HG02759 (cell line): ENCODE data around the gene PPIP5K2.
A peak's percentile ranks its signal among the peaks of the same experiment; 100 is the strongest.
"Not testable (repeated sequence)": the region's sequence is repeated elsewhere in the genome, so short reads cannot be mapped to it uniquely, and the experiment has no call there.

Experiments used
- ATAC-seq: cut with Tn5 transposase; IDR thresholded peaks from one replicate; pipeline ENCODE4 v1.9.1; 2021; ENCODE audit warnings: mild to moderate bottlenecking, moderate library complexity; ENCODE audit not compliant: unreplicated experiment

PPIP5K2 gene

GRCh38 chr5:103119765-103120606, at the start of gene PPIP5K2, which contains the start of gene GIN1:
TSS of gene PPIP5K2 (plus strand) at chr5:103120301. CDS start at chr5:103129590, 9,289 bp downstream.
TSS of gene GIN1 (minus strand) at chr5:103120138. CDS start at chr5:103108707, 11,431 bp downstream.
- ATAC-seq, result peak; percentile 93

GRCh38 chr5:103073500-103073899, 46.6 kb upstream of the PPIP5K2 start:
- ATAC-seq, result not testable (repeated sequence)

- no peak for ATAC-seq
Observed at GRCh38 chr5:103075442-103075841, 44.7 kb upstream of the PPIP5K2 start.

GRCh38 chr5:103079796-103080195, 40.3 kb upstream of the PPIP5K2 start:
- ATAC-seq, result no peak

- no peak for ATAC-seq
Observed at GRCh38 chr5:103086547-103086946, 33.6 kb upstream of the PPIP5K2 start.

GRCh38 chr5:103089272-103089671, 30.8 kb upstream of the PPIP5K2 start:
- no peak for ATAC-seq

- no peak for ATAC-seq
Observed at GRCh38 chr5:103090791-103091190, 29.3 kb upstream of the PPIP5K2 start.

- no peak for ATAC-seq
Observed at GRCh38 chr5:103092676-103093075, 27.4 kb upstream of the PPIP5K2 start.

GRCh38 chr5:103093727-103094126, 26.4 kb upstream of the PPIP5K2 start:
- no peak for ATAC-seq

GRCh38 chr5:103094737-103095136, 25.4 kb upstream of the PPIP5K2 start:
- ATAC-seq, result no peak

- ATAC-seq, result no peak
Observed at GRCh38 chr5:103098993-103099392, 21.1 kb upstream of the PPIP5K2 start.

- ATAC-seq, result no peak
Observed at GRCh38 chr5:103101079-103101750, 18.9 kb upstream of the PPIP5K2 start.

- no peak for ATAC-seq
Observed at GRCh38 chr5:103102234-103102633, 17.9 kb upstream of the PPIP5K2 start.

GRCh38 chr5:103108086-103108485, 12.0 kb upstream of the PPIP5K2 start:
- no peak for ATAC-seq

GRCh38 chr5:103109277-103109676, 10.8 kb upstream of the PPIP5K2 start:
- ATAC-seq, result no peak

GRCh38 chr5:103110403-103110802, 9.7 kb upstream of the PPIP5K2 start:
- no peak for ATAC-seq

GRCh38 chr5:103111468-103111867, 8.6 kb upstream of the PPIP5K2 start:
- no peak for ATAC-seq

- no peak for ATAC-seq
Observed at GRCh38 chr5:103112910-103113309, 7.2 kb upstream of the PPIP5K2 start.

- ATAC-seq, result no peak
Observed at GRCh38 chr5:103114440-103114839, 5.7 kb upstream of the PPIP5K2 start.

GRCh38 chr5:103117471-103117991, 2.6 kb upstream of the PPIP5K2 start:
- no peak for ATAC-seq

- ATAC-seq, result no peak
Observed at GRCh38 chr5:103119070-103119764, 884 bp upstream of the PPIP5K2 start.
